Prostate gland (tissue), 2 donors: ENCODE results near the gene TWSG1. TPM values are rescaled to one million over a fixed set of nuclear protein-coding genes. Genes with fewer than 3 reads are reported as not detected.

Experiments used
- DNase-seq: peaks from one replicate; pipeline ENCODE4 v3.0.0-alpha.2; 2019; ENCODE audit warnings: low spot score
- H3K27ac ChIP-seq, 2 donors: fragments of 200-600 bp; sonication (generic); 2 replicates each; pipeline ENCODE4 v1.5.1; 2017 to 2019
- H3K27me3 ChIP-seq: fragments of 200-600 bp; sonication (generic); replicated peaks from 2 replicates; pipeline ENCODE4 v1.5.1; 2019; ENCODE audit not compliant: insufficient read depth
- H3K36me3 ChIP-seq, 2 donors: fragments of 200-600 bp; sonication (generic); 1 replicate in 1 of 2; 2 replicates in 1 of 2; pipeline versions ENCODE4 v1.5.1 to v1.8.1; 2017 to 2019
- H3K4me1 ChIP-seq: fragments of 200-600 bp; sonication (generic); replicated peaks from 2 replicates; pipeline ENCODE4 v1.5.1; 2019
- H3K4me3 ChIP-seq, 2 donors: fragments of 200-600 bp; sonication (generic); 2 replicates each; pipeline ENCODE4 v1.5.1; 2017 to 2019
- H3K9me3 ChIP-seq: fragments of 200-600 bp; sonication (generic); 2 replicates; pipeline ENCODE4 v1.5.1; 2017
- CTCF ChIP-seq, 4 experiments: fragments of 200-600 bp in 2 of 4; fragments of 450-650 bp in 2 of 4; sonication (generic) in 2 of 4; IDR thresholded peaks; 1 replicate in 3 of 4; 2 replicates in 1 of 4; pipeline ENCODE4 v1.5.1; 2016 to 2019; ENCODE audit warnings: antibody characterized with exemption in 4 of 4, mild to moderate bottlenecking in 2 of 4, moderate library complexity in 2 of 4
- POLR2A ChIP-seq: fragments of 450-650 bp; IDR thresholded peaks from one replicate; pipeline ENCODE4 v1.6.1; 2016; ENCODE audit warnings: antibody characterized with exemption, mild to moderate bottlenecking
- POLR2AphosphoS5 ChIP-seq: sonication (generic); formaldehyde crosslinking; IDR thresholded peaks from one replicate; pipeline ENCODE4 v1.6.1; 2017; ENCODE audit warnings: antibody characterized with exemption
- WGBS: methylation state at CpG from one replicate; pipeline ENCODE4 v1.1.5; 2018; 5-methylcytosine and 5-hydroxymethylcytosine counted together
- intact Hi-C: fragments of 100-400 bp; cut with DNase I; formaldehyde crosslinking; loops from one replicate; pipeline ENCODE4 v1.14.2; 2022
- total RNA-seq, 2 donors: library from RNA; depleted of rRNA; stranded (reverse); fragments of >200 nt; gene quantifications; one replicate each; pipeline ENCODE4 v1.1.0, GENCODE V29; 2016

The TWSG1 gene
- total RNA-seq, 2 donors from 2014 or later = 32.2 to 46.0 TPM

GRCh38 chr18:9437672-9438071, 103.1 kb downstream of the TWSG1 start:
- Histone ChIP-seq H3K36me3 (no peaks in the 10 kb centered on the region), H3K4me3 (no peak overlapping the region), H3K4me1 (no peaks in the 10 kb centered on the region), H3K27ac (no peak overlapping the region), H3K9me3 (no peaks in the 10 kb centered on the region), H3K27me3 (no peaks in the 10 kb centered on the region)
- intact Hi-C loops = no loop called here
- no peak for TF ChIP-seq POLR2AphosphoS5
- no peak for TF ChIP-seq CTCF (IDR thresholded peaks at IDR 0.05)
- TF ChIP-seq POLR2A = no peak
- WGBS = 94% methylated on average over 4 of the region's 4 CpGs
- no peak for DNase-seq

- no peak for DNase-seq
- Histone ChIP-seq H3K27me3 (no peaks in the 10 kb centered on the region), H3K9me3 (no peaks in the 10 kb centered on the region), H3K27ac (no peak overlapping the region), H3K4me3 (no peak overlapping the region), H3K4me1 (no peaks in the 10 kb centered on the region), H3K36me3 (no peaks in the 10 kb centered on the region)
- TF ChIP-seq CTCF (IDR thresholded peaks at IDR 0.05) (no peak), POLR2A (no peak), POLR2AphosphoS5 (no peak)
- intact Hi-C loops = no loop called here
- 93% methylated on average over 3 of the region's 3 CpGs for WGBS
Measured at GRCh38 chr18:9441061-9441460, 106.5 kb downstream of the TWSG1 start.

- 84% methylated on average over 3 of the region's 3 CpGs for WGBS
Measured at GRCh38 chr18:9444549-9444948, 110.0 kb downstream of the TWSG1 start.

GRCh38 chr18:9446839-9447238, 112.3 kb downstream of the TWSG1 start:
- 81% methylated on average over 5 of the region's 5 CpGs for WGBS
- Histone ChIP-seq H3K9me3 (no peaks in the 10 kb centered on the region), H3K27ac (no peak overlapping the region), H3K4me3 (no peak overlapping the region), H3K36me3 (no peaks in the 10 kb centered on the region), H3K27me3 (no peaks in the 10 kb centered on the region), H3K4me1 (no peaks in the 10 kb centered on the region)
- no peak for TF ChIP-seq POLR2AphosphoS5
- TF ChIP-seq POLR2A = no peak
- TF ChIP-seq CTCF (IDR thresholded peaks at IDR 0.05) = no peak
- DNase-seq = no peak
- intact Hi-C loops = no loop called here

More at GRCh38 chr18:9444549-9444948, 110.0 kb downstream of the TWSG1 start:
- Histone ChIP-seq H3K4me3 (no peak overlapping the region), H3K27ac (no peak overlapping the region), H3K4me1 (no peaks in the 10 kb centered on the region), H3K27me3 (no peaks in the 10 kb centered on the region), H3K36me3 (no peaks in the 10 kb centered on the region), H3K9me3 (no peaks in the 10 kb centered on the region)
- DNase-seq = no peak
- TF ChIP-seq POLR2A = no peak
- no peak for TF ChIP-seq POLR2AphosphoS5
- intact Hi-C loops = no loop called here

GRCh38 chr18:9447334-9447733, 112.8 kb downstream of the TWSG1 start:
- Histone ChIP-seq H3K4me1 (no peaks in the 10 kb centered on the region), H3K9me3 (no peaks in the 10 kb centered on the region)
- WGBS = 95% methylated on average over 7 of the region's 7 CpGs

More at GRCh38 chr18:9447334-9447733, 112.8 kb downstream of the TWSG1 start:
- TF ChIP-seq POLR2A (no peak), CTCF (IDR thresholded peaks at IDR 0.05) (no peak), POLR2AphosphoS5 (no peak)
- Histone ChIP-seq H3K27me3 (no peaks in the 10 kb centered on the region), H3K4me3 (no peak overlapping the region), H3K36me3 (no peaks in the 10 kb centered on the region), H3K27ac (no peak overlapping the region)
- no peak for DNase-seq
- intact Hi-C loops = no loop called here
